DND-41 (cell line): ENCODE results near the gene POU6F2.

Source experiments
- ATAC-seq: fragments of 200-7000 bp; cut with Tn5 transposase; 3 replicates; pipeline ENCODE4 v1.9.1; 2021; ENCODE audit warnings: low read depth; ENCODE audit not compliant: insufficient read depth
- DNase-seq: peaks from one replicate; pipeline ENCODE4 v3.0.0-alpha.2; 2020
- H2AFZ ChIP-seq: 2 replicates; pipeline ENCODE4 v1.6.0; 2012; ENCODE audit warnings: low read depth, low read length
- H3K27ac ChIP-seq: 2 replicates; pipeline ENCODE4 v1.5.1; 2012; ENCODE audit warnings: low read length, inconsistent platforms
- H3K27me3 ChIP-seq: fragments of 200-600 bp; sonication (generic); 2 replicates; pipeline ENCODE4 v1.6.0; 2012; ENCODE audit warnings: low read length, mild to moderate bottlenecking, inconsistent platforms; ENCODE audit not compliant: insufficient read depth, poor library complexity
- H3K36me3 ChIP-seq: 2 replicates; pipeline ENCODE4 v1.5.1; 2012; ENCODE audit warnings: low read length, inconsistent platforms; ENCODE audit not compliant: insufficient read depth
- H3K4me1 ChIP-seq: 2 replicates; pipeline ENCODE4 v1.5.1; 2012; ENCODE audit warnings: mild to moderate bottlenecking, low read length; ENCODE audit not compliant: insufficient read depth
- H3K4me2 ChIP-seq: 2 replicates; pipeline ENCODE4 v1.6.0; 2012; ENCODE audit warnings: mild to moderate bottlenecking, moderate library complexity, low read length, inconsistent platforms; ENCODE audit not compliant: insufficient read depth
- H3K4me3 ChIP-seq, 2 experiments: fragments of 200-600 bp in 1 of 2; shearing (Covaris generic) in 1 of 2; 2 replicates each; pipeline ENCODE4 v1.5.1; 2012 to 2016; ENCODE audit warnings: inconsistent platforms in 2 of 2, low read length in 2 of 2, mild to moderate bottlenecking in 2 of 2, low read depth in 1 of 2, moderate library complexity in 1 of 2
- H3K79me2 ChIP-seq: 2 replicates; pipeline ENCODE4 v1.6.0; 2012; ENCODE audit warnings: low read length, inconsistent platforms; ENCODE audit not compliant: insufficient read depth
- H3K9ac ChIP-seq: 2 replicates; pipeline ENCODE4 v1.6.0; 2012; ENCODE audit warnings: low read depth, mild to moderate bottlenecking, inconsistent platforms, low read length, moderate library complexity
- H3K9me3 ChIP-seq: 2 replicates; pipeline ENCODE4 v1.5.1; 2012; ENCODE audit warnings: low read length, moderate library complexity, mild to moderate bottlenecking, inconsistent platforms; ENCODE audit not compliant: insufficient read depth, severe bottlenecking
- H4K20me1 ChIP-seq: 2 replicates; pipeline ENCODE4 v1.6.0; 2012; ENCODE audit warnings: low read length; ENCODE audit not compliant: insufficient read depth
- EZH2 ChIP-seq: IDR thresholded peaks from 3 replicates; pipeline ENCODE4 v1.6.1; 2012; ENCODE audit warnings: borderline replicate concordance, low read depth, mild to moderate bottlenecking, moderate library complexity, low read length, inconsistent platforms; ENCODE audit not compliant: severe bottlenecking
- TF ChIP-seq, protein P1 (sequence below): IDR thresholded peaks from 2 replicates; pipeline ENCODE4 v1.5.1; 2012; ENCODE audit warnings: borderline replicate concordance, low read length, moderate library complexity, mild to moderate bottlenecking; ENCODE audit not compliant: poor library complexity, severe bottlenecking; ENCODE audit errors: extremely low read depth

The POU6F2 gene

DNA sequence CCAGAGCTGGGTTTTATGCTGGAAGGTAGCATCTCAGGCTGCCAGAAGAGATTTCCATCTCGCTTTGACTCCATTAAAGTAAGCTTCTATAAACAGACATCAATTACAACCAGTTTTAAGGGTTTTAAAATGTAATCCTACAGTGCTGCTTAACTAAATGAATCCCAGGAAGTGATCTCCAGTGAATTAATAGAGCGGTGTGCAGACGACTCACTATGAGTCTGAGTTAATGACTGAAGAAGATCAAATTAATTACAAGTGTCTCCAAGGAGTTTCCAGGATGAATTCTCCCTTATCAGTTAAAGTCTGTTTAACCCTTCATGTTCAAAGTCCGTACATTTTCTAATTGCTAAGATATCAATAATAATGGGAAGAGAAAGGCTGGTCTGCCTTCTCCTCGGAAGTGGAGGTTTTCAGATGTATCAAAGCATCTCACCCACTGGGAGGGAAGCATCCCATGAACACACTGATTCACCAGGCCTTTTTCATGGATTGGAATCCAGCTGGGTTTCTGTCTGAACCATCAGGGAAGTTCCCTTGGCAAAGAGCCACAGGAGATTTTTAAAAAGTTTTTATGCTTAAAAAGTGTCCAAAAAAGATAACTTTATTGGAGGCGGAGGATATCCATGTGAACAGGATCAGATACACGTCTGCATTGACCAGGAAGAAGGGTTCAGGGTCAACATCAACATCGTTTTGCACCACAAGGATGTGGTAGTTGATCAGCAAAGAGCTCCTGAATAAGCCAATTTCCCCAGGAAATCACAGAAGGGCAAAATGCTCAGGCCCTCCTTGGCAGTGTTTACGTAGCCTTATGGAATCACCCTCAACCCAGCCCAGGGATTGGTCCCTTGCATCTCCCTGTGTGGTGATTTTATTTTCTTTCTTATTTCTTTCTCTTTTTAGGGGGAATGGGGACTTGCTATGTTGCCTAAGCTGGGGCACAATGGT is 288.2 kb downstream of the POU6F2 start:
- Histone ChIP-seq H4K20me1 (no peaks in the 10 kb centered on the region), H3K4me3 (no peak overlapping the region), H3K4me1 (no peaks in the 10 kb centered on the region), H3K36me3 (no peaks in the 10 kb centered on the region), H3K9ac (no peak overlapping the region), H3K27me3 (peaks cover 16% of the 10 kb centered on the region), H2AFZ (no peak overlapping the region), H3K4me2 (no peak overlapping the region), H3K79me2 (no peaks in the 10 kb centered on the region), H3K27ac (no peak overlapping the region), H3K9me3 (no peaks in the 10 kb centered on the region)
- DNase-seq (no peak), ATAC-seq (no peak)
- TF ChIP-seq, protein P1, sequence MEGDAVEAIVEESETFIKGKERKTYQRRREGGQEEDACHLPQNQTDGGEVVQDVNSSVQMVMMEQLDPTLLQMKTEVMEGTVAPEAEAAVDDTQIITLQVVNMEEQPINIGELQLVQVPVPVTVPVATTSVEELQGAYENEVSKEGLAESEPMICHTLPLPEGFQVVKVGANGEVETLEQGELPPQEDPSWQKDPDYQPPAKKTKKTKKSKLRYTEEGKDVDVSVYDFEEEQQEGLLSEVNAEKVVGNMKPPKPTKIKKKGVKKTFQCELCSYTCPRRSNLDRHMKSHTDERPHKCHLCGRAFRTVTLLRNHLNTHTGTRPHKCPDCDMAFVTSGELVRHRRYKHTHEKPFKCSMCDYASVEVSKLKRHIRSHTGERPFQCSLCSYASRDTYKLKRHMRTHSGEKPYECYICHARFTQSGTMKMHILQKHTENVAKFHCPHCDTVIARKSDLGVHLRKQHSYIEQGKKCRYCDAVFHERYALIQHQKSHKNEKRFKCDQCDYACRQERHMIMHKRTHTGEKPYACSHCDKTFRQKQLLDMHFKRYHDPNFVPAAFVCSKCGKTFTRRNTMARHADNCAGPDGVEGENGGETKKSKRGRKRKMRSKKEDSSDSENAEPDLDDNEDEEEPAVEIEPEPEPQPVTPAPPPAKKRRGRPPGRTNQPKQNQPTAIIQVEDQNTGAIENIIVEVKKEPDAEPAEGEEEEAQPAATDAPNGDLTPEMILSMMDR = no peak
- TF ChIP-seq EZH2 = no peak

DNA sequence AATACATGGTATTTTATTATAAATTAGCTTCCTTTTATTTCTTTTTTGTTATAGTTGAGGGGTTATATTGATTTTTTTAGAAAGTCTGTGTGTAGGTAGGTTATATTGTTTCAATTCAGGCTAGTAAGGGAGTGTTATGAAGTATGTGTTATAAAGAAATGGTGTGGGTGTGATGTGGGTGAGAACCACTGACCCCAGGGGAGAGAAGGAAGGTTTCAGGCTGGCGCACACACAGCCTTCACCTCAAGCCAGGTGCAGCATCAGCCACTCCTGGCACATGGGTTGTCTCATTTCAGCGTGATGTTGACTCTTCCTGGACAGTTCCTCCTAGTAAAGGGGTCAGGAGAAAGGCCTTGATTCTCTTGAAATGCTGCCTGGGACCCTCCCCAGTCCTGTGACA is 291.3 kb downstream of the POU6F2 start:
- ATAC-seq (no peak), DNase-seq (no peak)
- no peak overlapping the region for H3K9ac ChIP-seq
- TF ChIP-seq EZH2 = no peak
- TF ChIP-seq, protein P1 = no peak
- H3K4me1 ChIP-seq = no peaks in the 10 kb centered on the region
- H3K27me3 ChIP-seq = peaks cover 16% of the 10 kb centered on the region
- no peaks in the 10 kb centered on the region for H4K20me1 ChIP-seq
- H2AFZ ChIP-seq = no peak overlapping the region
- H3K9me3 ChIP-seq = no peaks in the 10 kb centered on the region
- H3K4me2 ChIP-seq = no peak overlapping the region
- H3K36me3 ChIP-seq = no peaks in the 10 kb centered on the region
- H3K27ac ChIP-seq = no peak overlapping the region
- H3K79me2 ChIP-seq = no peaks in the 10 kb centered on the region
- H3K4me3 ChIP-seq = no peak overlapping the region

DNA sequence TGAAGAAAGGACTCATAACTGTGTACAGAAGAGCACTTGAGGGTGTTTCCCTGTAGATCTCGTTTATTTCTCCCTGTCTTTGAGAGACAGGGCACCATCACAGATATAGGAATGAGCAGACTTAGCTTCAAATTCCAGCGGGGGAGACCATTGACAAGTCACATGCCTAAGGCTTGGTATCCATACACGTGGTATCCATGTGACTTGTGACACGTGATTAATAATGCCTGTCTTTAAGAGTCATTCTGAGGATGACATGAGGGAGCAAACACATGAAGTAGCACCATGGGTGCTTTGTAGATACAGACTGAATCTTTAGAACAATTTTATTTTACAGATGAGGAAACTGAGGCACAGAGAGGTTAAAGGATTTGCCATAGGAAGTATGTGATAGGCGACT is 292.3 kb downstream of the POU6F2 start:
- peaks cover 16% of the 10 kb centered on the region for H3K27me3 ChIP-seq
- H3K9me3 ChIP-seq = no peaks in the 10 kb centered on the region
- no peak overlapping the region for H3K4me3 ChIP-seq
- DNase-seq = no peak
- H3K79me2 ChIP-seq = no peaks in the 10 kb centered on the region
- H3K36me3 ChIP-seq = no peaks in the 10 kb centered on the region
- H3K4me1 ChIP-seq = no peaks in the 10 kb centered on the region
- no peak overlapping the region for H2AFZ ChIP-seq
- H3K4me2 ChIP-seq = no peak overlapping the region
- H4K20me1 ChIP-seq = no peaks in the 10 kb centered on the region
- no peak overlapping the region for H3K9ac ChIP-seq
- no peak for ATAC-seq
- TF ChIP-seq EZH2 = no peak
- TF ChIP-seq, protein P1 = no peak
- H3K27ac ChIP-seq = no peak overlapping the region
